DND-41 (cell line): Measurements from ENCODE around the gene KHK.

Experiments used
- CTCF ChIP-seq: IDR thresholded peaks from 2 replicates; pipeline ENCODE4 v1.5.1; 2012; ENCODE audit warnings: borderline replicate concordance, low read length, moderate library complexity, mild to moderate bottlenecking; ENCODE audit not compliant: poor library complexity, severe bottlenecking; ENCODE audit errors: extremely low read depth
- EZH2 ChIP-seq: IDR thresholded peaks from 3 replicates; pipeline ENCODE4 v1.6.1; 2012; ENCODE audit warnings: borderline replicate concordance, low read depth, mild to moderate bottlenecking, moderate library complexity, low read length, inconsistent platforms; ENCODE audit not compliant: severe bottlenecking

GRCh38 chr2:27097341-27097740, 10.8 kb downstream of the KHK start:
- TF ChIP-seq EZH2 (no peak), CTCF (no peak)
